GM23338 (cell line): Measurements from ENCODE around the gene PPP2R2B. TPM values are rescaled to one million over a fixed set of nuclear protein-coding genes. Genes with fewer than 3 reads are reported as not detected.

Source experiments
- ATAC-seq: fragments of 200-7000 bp; cut with Tn5 transposase; 3 replicates; pipeline ENCODE4 v1.9.1; 2020
- DNase-seq: peaks from one replicate; pipeline ENCODE4 v3.0.0-alpha.2; 2015; ENCODE audit warnings: low spot score
- H2AFZ ChIP-seq: fragments of 200-600 bp; sonication (generic); 2 replicates; pipeline ENCODE4 v1.8.0; 2016; ENCODE audit warnings: antibody characterized with exemption, mild to moderate bottlenecking, moderate library complexity
- H3F3A ChIP-seq: fragments of 200-600 bp; sonication (generic); replicated peaks from 2 replicates; pipeline ENCODE4 v1.8.0; 2017; ENCODE audit warnings: antibody characterized with exemption, mixed run types, low read depth
- H3K27ac ChIP-seq: fragments of 200-600 bp; sonication (generic); 2 replicates; pipeline ENCODE4 v1.6.1; 2016; ENCODE audit warnings: low read depth
- H3K27me3 ChIP-seq: fragments of 200-600 bp; sonication (generic); 2 replicates; pipeline ENCODE4 v1.8.0; 2016; ENCODE audit warnings: mild to moderate bottlenecking, mixed run types, moderate library complexity; ENCODE audit not compliant: insufficient read depth
- H3K36me3 ChIP-seq: fragments of 200-600 bp; sonication (generic); 2 replicates; pipeline ENCODE4 v1.8.0; 2016; ENCODE audit warnings: mild to moderate bottlenecking; ENCODE audit not compliant: insufficient read depth
- H3K4me1 ChIP-seq: fragments of 200-600 bp; sonication (generic); 2 replicates; pipeline ENCODE4 v1.8.0; 2016; ENCODE audit warnings: mild to moderate bottlenecking, moderate library complexity; ENCODE audit not compliant: insufficient read depth
- H3K4me2 ChIP-seq: fragments of 200-600 bp; sonication (generic); 2 replicates; pipeline ENCODE4 v1.7.1; 2017; ENCODE audit warnings: mixed run types
- H3K4me3 ChIP-seq: fragments of 200-600 bp; sonication (generic); 2 replicates; pipeline ENCODE4 v1.6.1; 2016; ENCODE audit warnings: mixed run types
- H3K79me2 ChIP-seq: fragments of 200-600 bp; sonication (generic); replicated peaks from 2 replicates; pipeline ENCODE4 v1.8.0; 2017; ENCODE audit warnings: mild to moderate bottlenecking; ENCODE audit not compliant: insufficient read depth
- H3K9me2 ChIP-seq: fragments of 200-600 bp; sonication (generic); 2 replicates; pipeline ENCODE4 v1.8.0; 2017; ENCODE audit not compliant: insufficient read depth
- H4K20me1 ChIP-seq: fragments of 200-600 bp; sonication (generic); replicated peaks from 2 replicates; pipeline ENCODE4 v1.8.0; 2017; ENCODE audit warnings: mild to moderate bottlenecking; ENCODE audit not compliant: insufficient read depth
- H3K27ac Mint-ChIP-seq: 2 replicates; pipeline ENCODE4 v1.8.0; 2020; ENCODE audit warnings: inconsistent platforms, mild to moderate bottlenecking, moderate library complexity, mixed read lengths
- H3K27me3 Mint-ChIP-seq: 3 replicates; pipeline ENCODE4 v1.8.0; 2022; ENCODE audit warnings: low read depth, mild to moderate bottlenecking, moderate library complexity, mixed read lengths, inconsistent platforms; ENCODE audit not compliant: insufficient read depth, poor library complexity
- H3K36me3 Mint-ChIP-seq: 3 replicates; pipeline ENCODE4 v1.8.0; 2021; ENCODE audit warnings: low read depth, mild to moderate bottlenecking, inconsistent platforms, moderate library complexity, mixed read lengths
- H3K4me1 Mint-ChIP-seq: 3 replicates; pipeline ENCODE4 v1.8.0; 2020; ENCODE audit warnings: mild to moderate bottlenecking, inconsistent platforms, mixed read lengths
- H3K4me3 Mint-ChIP-seq: 3 replicates; pipeline ENCODE4 v1.8.0; 2021; ENCODE audit warnings: moderate library complexity, mild to moderate bottlenecking, inconsistent platforms, mixed read lengths
- H3K9me3 Mint-ChIP-seq: 3 replicates; pipeline ENCODE4 v1.8.0; 2020; ENCODE audit warnings: moderate library complexity, mild to moderate bottlenecking, inconsistent platforms, mixed read lengths
- EZH2phosphoT487 ChIP-seq: fragments of 200-600 bp; sonication (generic); IDR thresholded peaks from one replicate; pipeline ENCODE4 v1.8.1; 2018; ENCODE audit warnings: antibody characterized with exemption; ENCODE audit not compliant: unreplicated experiment
- JUNB ChIP-seq: IDR thresholded peaks from one replicate; pipeline ENCODE4 v1.6.1; 2016; ENCODE audit warnings: antibody characterized with exemption; ENCODE audit not compliant: unreplicated experiment
- POLR2AphosphoS5 ChIP-seq: IDR thresholded peaks from 2 replicates; pipeline ENCODE4 v1.6.1; 2016; ENCODE audit warnings: antibody characterized with exemption, low read depth
- ZNF114 ChIP-seq: fragments of 250-450 bp; sonication (Bioruptor Pico); IDR thresholded peaks from 2 replicates; pipeline ENCODE4 v1.5.0; 2020; ENCODE audit warnings: mild to moderate bottlenecking, moderate library complexity
- polyA plus RNA-seq: library from polyadenylated mRNA; unstranded; fragments of >200 nt; fragmentation: Nextera tagmentation; extraction: Ambion mirVana; gene quantifications from 2 replicates; pipeline ENCODE4 v1.2.1, GENCODE V29; 2016
- total RNA-seq: library from RNA; depleted of rRNA; stranded (reverse); fragments of >200 nt; shearing (Covaris generic); gene quantifications from 2 replicates; pipeline ENCODE4 v1.2.3, GENCODE V29; 2014
- TF ChIP-seq, protein P1 (sequence below): fragments of 250-450 bp; sonication (Bioruptor Pico); IDR thresholded peaks from 2 replicates; pipeline ENCODE4 v1.5.0; 2020; ENCODE audit warnings: mild to moderate bottlenecking, moderate library complexity
- TF ChIP-seq, protein P2 (sequence below): IDR thresholded peaks from 2 replicates; pipeline ENCODE4 v1.6.1; 2016; ENCODE audit warnings: antibody characterized with exemption
- TF ChIP-seq, protein P3 (sequence below): IDR thresholded peaks from one replicate; pipeline ENCODE4 v1.6.1; 2018; ENCODE audit warnings: antibody characterized with exemption; ENCODE audit not compliant: unreplicated experiment
- TF ChIP-seq, protein P4 (sequence below), 2 experiments: fragments of 200-600 bp in 1 of 2; sonication (generic) in 1 of 2; conservative IDR thresholded peaks; 2 replicates each; pipeline versions ENCODE4 v1.5.1 to v1.6.1; 2016 to 2017; ENCODE audit warnings: antibody characterized with exemption in 2 of 2, low read depth in 2 of 2, mild to moderate bottlenecking in 2 of 2, moderate library complexity in 1 of 2

PPP2R2B gene
- total and polyA plus RNA-seq, 2 experiments from 2014 or later = 21.3 to 33.9 TPM

DNA sequence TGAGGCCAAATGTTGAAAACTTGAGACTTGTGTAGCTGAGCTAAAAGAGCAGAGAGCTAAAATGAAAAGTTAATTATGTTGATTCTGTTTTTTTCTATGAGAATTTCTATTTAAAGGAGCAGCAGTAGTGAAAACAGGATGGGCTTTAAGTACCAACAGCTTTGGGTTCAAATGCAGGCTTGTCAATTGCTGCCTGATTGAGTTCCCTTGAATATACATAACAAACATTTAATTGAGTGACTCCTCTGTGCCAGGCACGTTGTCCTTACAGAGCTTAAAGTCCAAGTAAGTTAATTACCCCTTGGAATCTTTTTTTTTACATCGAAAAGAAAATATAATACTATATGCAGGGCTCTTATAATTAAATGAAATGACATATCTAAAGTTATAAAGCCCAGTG lies 38.5 kb downstream of the PPP2R2B start (continued):
- TF ChIP-seq, protein P1, sequence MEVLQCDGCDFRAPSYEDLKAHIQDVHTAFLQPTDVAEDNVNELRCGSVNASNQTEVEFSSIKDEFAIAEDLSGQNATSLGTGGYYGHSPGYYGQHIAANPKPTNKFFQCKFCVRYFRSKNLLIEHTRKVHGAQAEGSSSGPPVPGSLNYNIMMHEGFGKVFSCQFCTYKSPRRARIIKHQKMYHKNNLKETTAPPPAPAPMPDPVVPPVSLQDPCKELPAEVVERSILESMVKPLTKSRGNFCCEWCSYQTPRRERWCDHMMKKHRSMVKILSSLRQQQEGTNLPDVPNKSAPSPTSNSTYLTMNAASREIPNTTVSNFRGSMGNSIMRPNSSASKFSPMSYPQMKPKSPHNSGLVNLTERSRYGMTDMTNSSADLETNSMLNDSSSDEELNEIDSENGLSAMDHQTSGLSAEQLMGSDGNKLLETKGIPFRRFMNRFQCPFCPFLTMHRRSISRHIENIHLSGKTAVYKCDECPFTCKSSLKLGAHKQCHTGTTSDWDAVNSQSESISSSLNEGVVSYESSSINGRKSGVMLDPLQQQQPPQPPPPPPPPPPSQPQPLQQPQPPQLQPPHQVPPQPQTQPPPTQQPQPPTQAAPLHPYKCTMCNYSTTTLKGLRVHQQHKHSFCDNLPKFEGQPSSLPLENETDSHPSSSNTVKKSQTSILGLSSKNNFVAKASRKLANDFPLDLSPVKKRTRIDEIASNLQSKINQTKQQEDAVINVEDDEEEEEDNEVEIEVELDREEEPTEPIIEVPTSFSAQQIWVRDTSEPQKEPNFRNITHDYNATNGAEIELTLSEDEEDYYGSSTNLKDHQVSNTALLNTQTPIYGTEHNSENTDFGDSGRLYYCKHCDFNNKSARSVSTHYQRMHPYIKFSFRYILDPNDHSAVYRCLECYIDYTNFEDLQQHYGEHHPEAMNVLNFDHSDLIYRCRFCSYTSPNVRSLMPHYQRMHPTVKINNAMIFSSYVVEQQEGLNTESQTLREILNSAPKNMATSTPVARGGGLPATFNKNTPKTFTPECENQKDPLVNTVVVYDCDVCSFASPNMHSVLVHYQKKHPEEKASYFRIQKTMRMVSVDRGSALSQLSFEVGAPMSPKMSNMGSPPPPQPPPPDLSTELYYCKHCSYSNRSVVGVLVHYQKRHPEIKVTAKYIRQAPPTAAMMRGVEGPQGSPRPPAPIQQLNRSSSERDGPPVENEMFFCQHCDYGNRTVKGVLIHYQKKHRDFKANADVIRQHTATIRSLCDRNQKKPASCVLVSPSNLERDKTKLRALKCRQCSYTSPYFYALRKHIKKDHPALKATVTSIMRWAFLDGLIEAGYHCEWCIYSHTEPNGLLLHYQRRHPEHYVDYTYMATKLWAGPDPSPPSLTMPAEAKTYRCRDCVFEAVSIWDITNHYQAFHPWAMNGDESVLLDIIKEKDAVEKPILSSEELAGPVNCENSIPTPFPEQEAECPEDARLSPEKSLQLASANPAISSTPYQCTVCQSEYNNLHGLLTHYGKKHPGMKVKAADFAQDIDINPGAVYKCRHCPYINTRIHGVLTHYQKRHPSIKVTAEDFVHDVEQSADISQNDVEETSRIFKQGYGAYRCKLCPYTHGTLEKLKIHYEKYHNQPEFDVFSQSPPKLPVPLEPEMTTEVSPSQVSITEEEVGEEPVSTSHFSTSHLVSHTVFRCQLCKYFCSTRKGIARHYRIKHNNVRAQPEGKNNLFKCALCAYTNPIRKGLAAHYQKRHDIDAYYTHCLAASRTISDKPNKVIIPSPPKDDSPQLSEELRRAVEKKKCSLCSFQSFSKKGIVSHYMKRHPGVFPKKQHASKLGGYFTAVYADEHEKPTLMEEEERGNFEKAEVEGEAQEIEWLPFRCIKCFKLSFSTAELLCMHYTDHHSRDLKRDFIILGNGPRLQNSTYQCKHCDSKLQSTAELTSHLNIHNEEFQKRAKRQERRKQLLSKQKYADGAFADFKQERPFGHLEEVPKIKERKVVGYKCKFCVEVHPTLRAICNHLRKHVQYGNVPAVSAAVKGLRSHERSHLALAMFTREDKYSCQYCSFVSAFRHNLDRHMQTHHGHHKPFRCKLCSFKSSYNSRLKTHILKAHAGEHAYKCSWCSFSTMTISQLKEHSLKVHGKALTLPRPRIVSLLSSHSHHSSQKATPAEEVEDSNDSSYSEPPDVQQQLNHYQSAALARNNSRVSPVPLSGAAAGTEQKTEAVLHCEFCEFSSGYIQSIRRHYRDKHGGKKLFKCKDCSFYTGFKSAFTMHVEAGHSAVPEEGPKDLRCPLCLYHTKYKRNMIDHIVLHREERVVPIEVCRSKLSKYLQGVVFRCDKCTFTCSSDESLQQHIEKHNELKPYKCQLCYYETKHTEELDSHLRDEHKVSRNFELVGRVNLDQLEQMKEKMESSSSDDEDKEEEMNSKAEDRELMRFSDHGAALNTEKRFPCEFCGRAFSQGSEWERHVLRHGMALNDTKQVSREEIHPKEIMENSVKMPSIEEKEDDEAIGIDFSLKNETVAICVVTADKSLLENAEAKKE (CRISPR knock-in tag) = no peak
- TF ChIP-seq, protein P2, sequence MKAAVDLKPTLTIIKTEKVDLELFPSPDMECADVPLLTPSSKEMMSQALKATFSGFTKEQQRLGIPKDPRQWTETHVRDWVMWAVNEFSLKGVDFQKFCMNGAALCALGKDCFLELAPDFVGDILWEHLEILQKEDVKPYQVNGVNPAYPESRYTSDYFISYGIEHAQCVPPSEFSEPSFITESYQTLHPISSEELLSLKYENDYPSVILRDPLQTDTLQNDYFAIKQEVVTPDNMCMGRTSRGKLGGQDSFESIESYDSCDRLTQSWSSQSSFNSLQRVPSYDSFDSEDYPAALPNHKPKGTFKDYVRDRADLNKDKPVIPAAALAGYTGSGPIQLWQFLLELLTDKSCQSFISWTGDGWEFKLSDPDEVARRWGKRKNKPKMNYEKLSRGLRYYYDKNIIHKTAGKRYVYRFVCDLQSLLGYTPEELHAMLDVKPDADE = no peak
- TF ChIP-seq EZH2phosphoT487 = no peak

DNA sequence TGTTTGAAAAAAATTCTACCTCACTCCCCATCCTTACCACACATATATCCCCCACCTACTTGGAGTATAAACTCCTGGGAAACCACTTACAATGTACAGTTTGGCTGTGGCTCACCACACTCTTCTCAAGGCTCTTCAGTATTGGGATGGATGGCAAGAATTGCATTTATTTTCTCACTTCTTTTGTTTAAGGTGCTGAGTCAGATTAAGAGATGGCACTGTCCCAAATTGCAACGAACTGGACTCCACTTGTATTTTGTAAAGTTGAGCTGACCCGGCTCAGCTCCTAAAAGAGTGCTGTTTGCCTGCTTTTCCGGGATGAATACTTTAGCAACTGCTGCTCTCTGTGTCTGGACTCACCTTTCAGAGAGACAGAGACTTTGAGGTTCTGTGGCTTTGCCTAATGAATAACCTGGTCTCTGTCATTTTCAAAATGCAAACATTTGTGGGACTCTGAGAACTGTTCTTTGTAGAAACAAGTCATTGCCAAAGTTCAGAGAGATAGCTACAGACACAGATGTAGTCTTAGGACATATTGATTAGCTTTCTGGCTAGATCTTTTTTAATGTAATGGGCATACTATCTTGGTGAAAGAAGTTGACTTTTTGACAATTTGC lies 42.2 kb downstream of the PPP2R2B start:
- Mint-ChIP-seq H3K4me3 (no peak overlapping the region), H3K9me3 (no peaks in the 10 kb centered on the region; the same call in 2 of the 3 replicates), H3K27ac (no peak overlapping the region), H3K27me3 (peaks cover 7% of the 10 kb centered on the region), H3K36me3 (peaks cover 5% of the 10 kb centered on the region; the same call in 1 of the 3 replicates), H3K4me1 (peaks cover 7% of the 10 kb centered on the region)
- Histone ChIP-seq H3K4me3 (no peak overlapping the region), H4K20me1 (no peaks in the 10 kb centered on the region), H3K9me2 (no peaks in the 10 kb centered on the region), H3K4me1 (no peaks in the 10 kb centered on the region), H3K27me3 (no peaks in the 10 kb centered on the region), H3K79me2 (no peaks in the 10 kb centered on the region), H3K36me3 (no peaks in the 10 kb centered on the region), H3K4me2 (no peak overlapping the region), H2AFZ (no peak overlapping the region), H3F3A (no peaks in the 10 kb centered on the region), H3K27ac (no peak overlapping the region)
- ATAC-seq (no peak), DNase-seq (no peak)
- TF ChIP-seq EZH2phosphoT487 (no peak), POLR2AphosphoS5 (no peak), ZNF114 (CRISPR knock-in tag) (no peak), JUNB (no peak)
- TF ChIP-seq, protein P3, sequence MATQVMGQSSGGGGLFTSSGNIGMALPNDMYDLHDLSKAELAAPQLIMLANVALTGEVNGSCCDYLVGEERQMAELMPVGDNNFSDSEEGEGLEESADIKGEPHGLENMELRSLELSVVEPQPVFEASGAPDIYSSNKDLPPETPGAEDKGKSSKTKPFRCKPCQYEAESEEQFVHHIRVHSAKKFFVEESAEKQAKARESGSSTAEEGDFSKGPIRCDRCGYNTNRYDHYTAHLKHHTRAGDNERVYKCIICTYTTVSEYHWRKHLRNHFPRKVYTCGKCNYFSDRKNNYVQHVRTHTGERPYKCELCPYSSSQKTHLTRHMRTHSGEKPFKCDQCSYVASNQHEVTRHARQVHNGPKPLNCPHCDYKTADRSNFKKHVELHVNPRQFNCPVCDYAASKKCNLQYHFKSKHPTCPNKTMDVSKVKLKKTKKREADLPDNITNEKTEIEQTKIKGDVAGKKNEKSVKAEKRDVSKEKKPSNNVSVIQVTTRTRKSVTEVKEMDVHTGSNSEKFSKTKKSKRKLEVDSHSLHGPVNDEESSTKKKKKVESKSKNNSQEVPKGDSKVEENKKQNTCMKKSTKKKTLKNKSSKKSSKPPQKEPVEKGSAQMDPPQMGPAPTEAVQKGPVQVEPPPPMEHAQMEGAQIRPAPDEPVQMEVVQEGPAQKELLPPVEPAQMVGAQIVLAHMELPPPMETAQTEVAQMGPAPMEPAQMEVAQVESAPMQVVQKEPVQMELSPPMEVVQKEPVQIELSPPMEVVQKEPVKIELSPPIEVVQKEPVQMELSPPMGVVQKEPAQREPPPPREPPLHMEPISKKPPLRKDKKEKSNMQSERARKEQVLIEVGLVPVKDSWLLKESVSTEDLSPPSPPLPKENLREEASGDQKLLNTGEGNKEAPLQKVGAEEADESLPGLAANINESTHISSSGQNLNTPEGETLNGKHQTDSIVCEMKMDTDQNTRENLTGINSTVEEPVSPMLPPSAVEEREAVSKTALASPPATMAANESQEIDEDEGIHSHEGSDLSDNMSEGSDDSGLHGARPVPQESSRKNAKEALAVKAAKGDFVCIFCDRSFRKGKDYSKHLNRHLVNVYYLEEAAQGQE = no peak
- TF ChIP-seq, protein P4, sequence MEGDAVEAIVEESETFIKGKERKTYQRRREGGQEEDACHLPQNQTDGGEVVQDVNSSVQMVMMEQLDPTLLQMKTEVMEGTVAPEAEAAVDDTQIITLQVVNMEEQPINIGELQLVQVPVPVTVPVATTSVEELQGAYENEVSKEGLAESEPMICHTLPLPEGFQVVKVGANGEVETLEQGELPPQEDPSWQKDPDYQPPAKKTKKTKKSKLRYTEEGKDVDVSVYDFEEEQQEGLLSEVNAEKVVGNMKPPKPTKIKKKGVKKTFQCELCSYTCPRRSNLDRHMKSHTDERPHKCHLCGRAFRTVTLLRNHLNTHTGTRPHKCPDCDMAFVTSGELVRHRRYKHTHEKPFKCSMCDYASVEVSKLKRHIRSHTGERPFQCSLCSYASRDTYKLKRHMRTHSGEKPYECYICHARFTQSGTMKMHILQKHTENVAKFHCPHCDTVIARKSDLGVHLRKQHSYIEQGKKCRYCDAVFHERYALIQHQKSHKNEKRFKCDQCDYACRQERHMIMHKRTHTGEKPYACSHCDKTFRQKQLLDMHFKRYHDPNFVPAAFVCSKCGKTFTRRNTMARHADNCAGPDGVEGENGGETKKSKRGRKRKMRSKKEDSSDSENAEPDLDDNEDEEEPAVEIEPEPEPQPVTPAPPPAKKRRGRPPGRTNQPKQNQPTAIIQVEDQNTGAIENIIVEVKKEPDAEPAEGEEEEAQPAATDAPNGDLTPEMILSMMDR (conservative IDR thresholded peaks at IDR 0.05; ENCODE audit: low read depth in 2 of 2) = no peak
